DMS153 treated with DMSO at 0.1 percent for 48 hours (cell line): ENCODE data around the gene ADGRE1.
"Not testable (repeated sequence)": the region's sequence is repeated elsewhere in the genome, so short reads cannot be mapped to it uniquely, and the experiment has no call there.

Experiments used
- DNase-seq: peaks from one replicate; lab custom pipeline; 2025; ENCODE audit not compliant: unreplicated experiment; lab: John Stamatoyannopoulos, UW

The ADGRE1 gene

GRCh38 chr19:6887316-6887715 lies at the start of gene ADGRE1:
Gene ADGRE1 (plus strand): TSS chr19:6887579. CDS start chr19:6887609, 30 bp downstream.
- DNase-seq, result no peak

- DNase-seq, result no peak
Observed at GRCh38 chr19:6838062-6838655, 49.2 kb upstream of the ADGRE1 start.

GRCh38 chr19:6842871-6843607 lies 44.3 kb upstream of the ADGRE1 start:
- no peak for DNase-seq

DNA sequence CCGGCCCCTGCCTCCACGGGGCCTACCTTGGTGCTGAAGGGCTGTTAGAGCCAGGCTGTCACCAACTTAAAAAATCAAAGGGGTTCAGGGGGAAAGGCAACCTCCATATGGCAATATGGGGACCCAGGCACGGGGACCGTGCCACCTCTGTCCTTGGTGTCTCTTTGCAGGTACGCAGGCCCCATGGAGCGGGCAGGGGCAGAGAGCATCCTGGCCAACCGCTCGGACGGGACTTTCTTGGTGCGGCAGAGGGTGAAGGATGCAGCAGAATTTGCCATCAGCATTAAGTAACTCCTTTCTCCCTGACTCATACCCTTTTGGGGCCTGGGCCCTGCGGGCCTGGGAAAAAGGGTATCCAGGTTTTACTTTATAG lies 39.6 kb upstream of the ADGRE1 start:
- no peak for DNase-seq

GRCh38 chr19:6848986-6849385 lies 38.4 kb upstream of the ADGRE1 start:
- DNase-seq, result no peak

GRCh38 chr19:6849876-6850275 lies 37.5 kb upstream of the ADGRE1 start:
- no peak for DNase-seq

DNA sequence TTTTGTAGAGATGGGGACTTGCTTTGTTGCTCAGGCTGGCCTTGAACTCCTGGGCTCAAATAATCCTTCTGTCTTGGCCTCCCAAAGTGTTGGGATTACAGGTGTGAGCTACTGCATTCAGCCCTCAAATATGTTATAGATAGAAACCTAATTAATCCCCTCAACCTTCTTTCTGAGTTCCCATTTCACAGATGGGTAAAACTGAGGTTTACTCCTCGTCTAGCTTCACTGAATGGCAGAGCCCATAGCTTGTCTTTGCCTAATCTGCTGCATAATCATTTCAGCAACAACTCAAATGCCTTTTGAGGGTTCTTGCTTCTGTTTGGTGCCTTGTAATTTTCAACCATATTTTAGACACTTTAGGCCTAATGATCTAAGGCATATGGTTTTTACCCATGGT lies 36.0 kb upstream of the ADGRE1 start:
- no peak for DNase-seq

GRCh38 chr19:6852001-6852400 lies 35.4 kb upstream of the ADGRE1 start:
- DNase-seq, result no peak

DNA sequence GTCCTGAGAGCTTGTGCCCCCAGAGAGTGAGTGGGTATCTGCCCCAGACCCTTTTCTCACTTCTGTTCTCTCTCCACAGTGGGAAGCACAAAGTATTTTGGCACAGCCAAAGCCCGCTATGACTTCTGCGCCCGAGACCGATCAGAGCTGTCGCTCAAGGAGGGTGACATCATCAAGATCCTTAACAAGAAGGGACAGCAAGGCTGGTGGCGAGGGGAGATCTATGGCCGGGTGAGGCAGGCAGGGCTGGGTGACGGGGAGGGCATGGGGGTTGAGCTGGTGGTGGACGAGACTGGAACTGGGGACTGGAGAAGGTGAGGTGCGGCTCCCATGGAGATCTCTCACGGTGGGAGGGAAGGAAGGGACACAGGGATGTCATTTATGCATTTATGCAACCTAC lies 33.5 kb upstream of the ADGRE1 start:
- DNase-seq, result no peak

GRCh38 chr19:6854758-6855157 lies 32.6 kb upstream of the ADGRE1 start:
- DNase-seq, result no peak

GRCh38 chr19:6856749-6857372 lies 30.5 kb upstream of the ADGRE1 start:
- no peak for DNase-seq

GRCh38 chr19:6861683-6862286 lies 25.6 kb upstream of the ADGRE1 start:
- DNase-seq, result no peak

- peak; percentile 76 for DNase-seq
Observed at GRCh38 chr19:6862673-6863078, 24.7 kb upstream of the ADGRE1 start.

GRCh38 chr19:6864325-6864940 lies 22.9 kb upstream of the ADGRE1 start:
- no peak for DNase-seq

DNA sequence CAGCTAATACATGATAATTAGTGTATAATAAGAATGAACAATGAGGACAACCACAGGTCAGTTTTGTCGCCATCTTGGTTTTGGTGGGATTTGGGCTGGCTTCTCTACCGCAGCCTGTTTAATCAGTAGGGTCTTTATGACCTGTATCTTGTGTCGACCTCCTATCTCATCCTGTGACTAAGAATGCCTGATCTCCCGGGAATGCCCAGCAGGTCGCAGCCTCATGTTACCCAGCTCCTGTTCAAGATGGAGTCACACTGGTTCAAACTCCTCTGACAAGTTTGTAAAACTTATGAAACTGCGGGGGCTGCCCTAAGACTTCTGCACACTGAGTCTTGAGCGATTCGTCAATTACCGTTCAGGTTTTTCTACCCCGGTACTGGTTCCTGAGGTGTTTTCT lies 21.5 kb upstream of the ADGRE1 start:
- no peak for DNase-seq

DNA sequence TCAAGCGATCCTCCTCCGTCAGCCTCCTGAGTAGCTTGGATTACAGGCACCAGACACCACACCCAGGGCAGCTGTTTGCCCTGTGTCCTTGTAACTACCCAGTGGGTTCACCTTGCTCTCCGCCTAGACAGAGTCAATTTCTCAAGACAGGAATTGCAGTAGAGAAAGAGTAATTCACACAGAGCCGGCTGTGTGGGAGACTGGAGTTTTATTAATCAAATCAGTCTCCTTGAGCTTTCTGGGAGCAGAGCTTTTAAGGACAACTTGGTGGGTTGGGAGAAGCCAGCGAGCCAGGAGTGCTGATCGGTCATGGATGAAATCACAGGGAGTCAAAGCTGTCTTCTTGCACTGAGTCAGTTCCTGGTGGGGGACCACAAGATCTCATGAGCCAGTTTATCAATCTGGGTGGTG lies 20.6 kb upstream of the ADGRE1 start:
- DNase-seq, result no peak

GRCh38 chr19:6868351-6868750 lies 19.0 kb upstream of the ADGRE1 start:
- DNase-seq, result no peak

- not testable (repeated sequence) for DNase-seq
Observed at GRCh38 chr19:6869151-6869882, 18.1 kb upstream of the ADGRE1 start.

DNA sequence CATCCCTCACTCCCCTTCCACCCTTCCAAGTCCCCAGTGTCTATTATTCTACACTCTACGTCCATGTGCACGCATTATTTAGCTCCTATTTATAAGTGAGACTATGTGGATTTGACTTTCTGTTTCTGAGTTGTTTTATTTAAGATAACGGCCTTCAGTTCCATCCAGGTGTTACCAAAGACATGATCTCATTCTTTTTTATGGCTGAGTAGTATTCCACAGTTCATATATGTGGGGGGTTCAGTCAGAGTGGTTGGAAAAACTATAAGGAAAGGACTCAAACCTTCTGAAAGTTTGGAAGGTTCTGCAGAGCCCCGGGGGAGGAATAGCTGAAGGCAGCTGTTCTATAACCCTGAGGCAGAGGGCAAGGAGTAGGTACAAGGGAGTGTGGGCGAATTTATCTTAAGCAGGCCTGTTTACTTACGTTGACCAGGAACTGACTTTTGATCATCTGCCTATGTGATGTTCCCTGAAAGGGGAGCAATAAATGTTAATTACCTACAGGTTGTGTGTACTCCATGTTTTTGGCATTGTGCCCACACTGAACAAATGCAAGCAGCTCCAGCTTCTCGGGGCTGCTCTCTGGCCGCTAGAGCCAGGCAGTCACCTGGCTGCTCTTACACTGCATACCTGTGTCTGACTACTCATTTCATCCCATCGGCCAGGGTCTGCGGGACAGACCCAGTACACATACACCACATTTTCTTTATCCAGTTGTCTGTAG lies 13.5 kb upstream of the ADGRE1 start:
- DNase-seq, result no peak

DNA sequence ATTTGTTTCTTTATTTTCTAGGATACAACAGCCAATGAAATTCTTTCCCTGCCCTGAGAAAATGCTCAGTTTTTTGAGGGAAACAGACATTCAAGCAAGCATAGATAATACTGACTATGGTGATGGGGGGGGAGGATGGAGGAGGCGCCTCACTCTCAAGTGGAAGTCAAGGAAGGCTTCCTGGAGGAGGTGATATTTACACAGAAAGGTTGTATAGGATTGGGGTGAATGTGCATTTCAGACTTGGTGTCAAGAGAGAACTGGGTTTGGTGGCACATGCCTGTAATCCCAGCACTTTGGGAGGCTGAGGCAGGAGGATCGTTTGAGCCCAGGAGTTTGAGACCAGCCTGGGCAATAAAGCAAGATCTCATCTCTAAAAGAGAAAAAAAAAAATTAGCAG lies 12.2 kb upstream of the ADGRE1 start:
- DNase-seq, result no peak
